Kidney glomerular epithelial cell (primary cell): ENCODE data around the gene SPIC.

ENCODE experiments used
- DNase-seq: peaks from one replicate; lab custom pipeline; 2025; lab: John Stamatoyannopoulos, UW

The SPIC gene

GRCh38 chr12:101536069-101536674 lies 61.0 kb downstream of the SPIC start:
- no peak for DNase-seq
